GM23248 (cell line): ENCODE measurements around the gene ALDH3B2.

Source experiments
- EZH2 ChIP-seq: fragments of 200-600 bp; sonication (generic); IDR thresholded peaks from 2 replicates; pipeline ENCODE4 v1.6.1; 2018; ENCODE audit warnings: antibody characterized with exemption, mild to moderate bottlenecking; ENCODE audit not compliant: insufficient read depth, poor library complexity, severe bottlenecking
- EZH2phosphoT487 ChIP-seq: fragments of 200-600 bp; sonication (generic); IDR thresholded peaks from 2 replicates; pipeline ENCODE4 v1.6.1; 2018; ENCODE audit warnings: antibody characterized with exemption, moderate library complexity, mild to moderate bottlenecking, low read depth; ENCODE audit not compliant: insufficient read depth

- TF ChIP-seq EZH2 (no peak), EZH2phosphoT487 (no peak)
These were observed 32.9 kb downstream of the ALDH3B2 start for GRCh38 chr11:67641338-67642172.
